HG02759 (cell line): ENCODE results near the gene DNAJC18.
"Not testable (repeated sequence)": the region's sequence is repeated elsewhere in the genome, so short reads cannot be mapped to it uniquely, and the experiment has no call there.

Experiments used
- ATAC-seq: cut with Tn5 transposase; IDR thresholded peaks from one replicate; pipeline ENCODE4 v1.9.1; 2021; ENCODE audit warnings: mild to moderate bottlenecking, moderate library complexity; ENCODE audit not compliant: unreplicated experiment

The DNAJC18 gene

DNA sequence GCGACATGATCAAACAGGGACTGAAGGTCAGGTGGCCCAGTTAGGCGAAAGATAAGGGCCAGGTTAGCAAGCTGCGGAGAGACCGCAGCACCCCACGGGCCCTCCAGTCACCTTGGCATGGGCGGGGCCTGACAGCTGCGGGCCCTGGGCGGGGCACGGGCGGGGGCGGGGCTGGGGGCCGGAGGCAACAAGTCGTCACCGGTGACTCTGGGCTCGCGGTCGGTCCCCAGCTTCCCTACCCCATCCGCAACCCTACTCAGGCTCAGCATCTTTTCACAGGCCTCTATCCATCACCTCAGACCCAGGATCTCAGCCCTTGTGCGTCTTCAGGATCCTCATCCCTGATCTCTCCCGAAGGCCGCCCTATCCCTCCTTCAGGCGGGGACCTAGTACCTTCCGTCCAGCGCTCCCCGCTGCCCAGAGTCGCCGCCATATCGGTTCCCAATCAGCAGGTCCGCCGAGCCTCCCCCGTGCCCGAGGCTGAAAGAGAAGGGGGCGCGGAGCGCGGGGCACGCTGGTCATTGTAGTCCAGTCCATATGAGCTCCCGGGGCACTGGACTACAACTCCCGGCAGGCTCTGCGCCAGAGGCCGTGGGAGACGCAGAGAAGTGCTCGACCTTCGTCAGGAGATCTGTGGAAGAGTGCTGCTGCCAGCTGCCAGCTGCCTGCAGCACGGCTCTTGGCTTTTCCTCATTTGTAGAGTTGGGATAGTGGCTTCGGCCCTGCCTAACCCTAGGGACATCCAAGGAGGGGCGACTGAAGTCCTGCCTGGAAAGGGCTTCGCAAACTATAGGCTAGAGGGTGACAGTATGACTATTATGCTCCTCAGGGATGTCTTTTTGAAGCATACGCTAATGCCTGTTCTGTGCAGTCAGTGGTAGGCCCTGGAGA is at the start of gene DNAJC18:
TSS of gene DNAJC18 (minus strand) at position 513 of the 891 bp plus-strand sequence. CDS start at position 433, 80 bp downstream.
- ATAC-seq, result peak; percentile 89

DNA sequence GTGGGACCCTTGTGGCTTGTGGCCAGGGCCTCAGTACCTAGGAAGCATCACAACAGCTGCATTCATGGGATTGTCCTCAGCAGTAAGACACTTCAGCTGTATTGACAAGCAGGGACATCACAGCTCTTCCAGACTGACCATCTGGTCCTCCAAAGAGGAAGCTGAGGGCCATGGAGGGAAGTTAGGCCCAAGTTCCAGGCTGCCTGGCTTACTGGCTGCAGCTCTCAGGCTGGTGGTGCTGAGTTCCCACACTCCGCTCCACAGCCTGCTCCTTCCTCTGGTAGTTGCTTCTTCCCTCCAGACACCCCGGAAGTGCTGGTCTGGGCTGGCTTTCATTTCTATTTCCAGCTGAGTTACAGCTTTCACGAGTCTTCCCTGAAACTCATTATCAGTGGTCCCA is 48.9 kb upstream of the DNAJC18 start:
- no peak for ATAC-seq

DNA sequence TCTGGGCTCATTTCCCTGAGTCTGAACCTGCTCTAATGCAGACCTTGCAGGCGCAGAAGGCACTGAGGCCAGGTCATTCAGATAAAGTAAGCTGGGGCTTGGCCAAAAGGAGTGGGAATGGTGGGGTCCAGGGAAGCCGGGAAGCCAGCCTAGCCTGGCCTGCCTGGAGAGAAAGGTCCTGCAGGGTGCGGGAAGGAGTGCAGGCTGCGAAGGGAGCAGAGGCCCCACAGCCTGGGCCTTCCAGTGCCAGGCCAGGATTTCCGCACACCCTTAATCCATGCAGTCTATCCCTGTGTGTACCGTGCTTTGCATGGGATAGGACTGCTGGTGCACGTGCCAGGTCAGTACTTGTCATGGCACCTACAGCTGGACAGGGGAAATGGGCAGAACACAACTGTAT is 46.9 kb upstream of the DNAJC18 start:
- ATAC-seq, result no peak

DNA sequence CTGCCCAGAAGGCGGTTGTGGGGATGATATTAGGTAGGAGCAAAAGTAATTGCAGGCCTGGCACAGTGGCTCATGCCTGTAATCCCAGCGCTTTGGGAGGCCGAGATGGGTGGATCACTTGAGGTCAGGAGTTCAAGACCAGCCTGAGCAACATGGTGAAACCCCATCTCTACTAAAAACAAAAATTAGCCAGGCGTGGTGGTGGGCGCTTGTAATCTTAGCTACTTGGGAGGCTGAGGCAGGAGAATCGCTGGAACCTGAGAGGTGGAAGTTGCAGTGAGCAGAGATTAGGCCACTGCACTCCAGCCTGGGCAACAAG is 43.5 kb upstream of the DNAJC18 start:
- not testable (repeated sequence) for ATAC-seq

DNA sequence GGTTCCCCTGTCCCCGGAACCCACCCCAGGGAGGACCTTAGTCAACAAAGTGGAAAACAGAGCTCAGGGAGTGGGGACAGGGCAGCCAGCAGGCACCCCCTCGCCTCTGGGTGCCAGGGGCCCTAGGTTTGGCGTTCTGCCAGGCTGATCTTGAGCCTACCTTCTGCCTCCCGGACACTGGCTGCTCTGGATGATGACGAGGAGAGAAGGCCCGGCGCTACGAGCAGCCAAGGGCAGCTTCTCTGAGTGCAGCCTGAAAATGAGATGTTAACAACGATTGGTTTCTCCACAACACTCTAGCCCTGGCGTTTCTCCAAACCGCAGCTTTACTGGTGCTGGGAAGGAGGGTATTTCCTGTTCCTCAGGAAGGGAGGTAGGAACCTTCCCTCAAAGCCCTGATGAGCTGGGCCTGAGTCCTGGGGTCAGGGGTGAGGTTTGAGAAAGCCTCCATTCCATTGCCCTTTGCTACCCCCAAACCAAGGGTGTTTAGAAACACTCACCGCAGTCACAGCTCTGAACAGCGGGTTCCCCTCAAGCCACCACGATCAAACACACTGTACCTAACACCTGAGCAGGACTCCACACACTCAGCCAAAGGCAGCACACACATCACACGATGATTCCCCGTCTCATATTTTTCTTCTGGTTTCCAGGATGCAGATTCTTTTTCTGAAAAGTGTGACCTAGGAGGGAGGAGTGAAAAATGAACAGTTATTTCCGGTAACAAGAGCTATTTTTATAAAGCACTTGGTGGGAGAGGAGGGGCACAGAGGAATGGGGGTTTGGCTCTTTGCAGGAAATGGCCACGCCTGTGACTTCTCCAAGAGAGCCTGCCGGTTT is 42.9 kb upstream of the DNAJC18 start, which contains the start of gene STING1:
TSS of gene STING1 (minus strand) at position 709 of the 840 bp plus-strand sequence. CDS start 1,054 bp downstream, outside the sequence.
- peak; percentile 66 for ATAC-seq

DNA sequence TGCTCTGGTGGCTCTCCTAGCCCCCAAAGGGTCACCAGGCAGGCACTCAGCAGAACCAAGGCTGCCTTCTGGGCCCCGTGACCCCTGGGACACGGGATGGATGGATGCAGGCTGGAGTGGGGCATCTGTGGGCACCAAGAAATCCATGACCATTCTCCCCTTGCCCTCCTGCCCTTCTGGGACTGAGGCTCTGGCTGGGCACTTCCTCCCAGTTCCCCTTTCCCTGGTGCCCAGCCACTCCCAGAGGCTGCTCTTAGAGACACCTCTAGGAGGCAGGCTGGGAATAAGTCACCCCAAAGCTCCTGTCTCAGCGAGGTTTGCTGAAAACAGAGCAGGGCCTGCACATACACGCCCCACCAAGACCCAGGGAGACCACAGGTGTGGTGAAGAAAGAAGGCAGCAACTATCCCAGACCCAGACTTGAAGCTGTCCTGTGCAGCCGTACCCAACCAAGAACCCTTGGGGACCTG is 42.3 kb upstream of the DNAJC18 start:
- no peak for ATAC-seq

DNA sequence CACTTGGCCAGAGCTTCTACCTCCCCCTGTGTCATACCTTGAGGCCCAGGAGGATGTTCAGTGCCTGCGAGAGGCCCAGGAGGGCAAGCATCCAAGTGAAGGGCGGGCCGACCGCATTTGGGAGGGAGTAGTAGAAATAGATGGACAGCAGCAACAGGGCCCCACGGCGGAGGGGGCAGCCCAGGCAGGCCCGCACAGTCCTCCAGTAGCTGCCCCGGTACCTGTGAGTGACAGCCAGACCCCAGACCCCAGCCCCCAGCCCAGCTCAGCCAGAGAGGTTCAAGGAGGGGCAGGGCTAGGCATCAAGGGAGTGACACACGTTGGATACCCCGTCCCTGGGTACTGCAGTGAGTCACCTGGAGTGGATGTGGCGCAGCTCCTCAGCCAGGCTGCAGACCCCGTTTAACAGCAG is 41.8 kb upstream of the DNAJC18 start:
- ATAC-seq, result no peak

DNA sequence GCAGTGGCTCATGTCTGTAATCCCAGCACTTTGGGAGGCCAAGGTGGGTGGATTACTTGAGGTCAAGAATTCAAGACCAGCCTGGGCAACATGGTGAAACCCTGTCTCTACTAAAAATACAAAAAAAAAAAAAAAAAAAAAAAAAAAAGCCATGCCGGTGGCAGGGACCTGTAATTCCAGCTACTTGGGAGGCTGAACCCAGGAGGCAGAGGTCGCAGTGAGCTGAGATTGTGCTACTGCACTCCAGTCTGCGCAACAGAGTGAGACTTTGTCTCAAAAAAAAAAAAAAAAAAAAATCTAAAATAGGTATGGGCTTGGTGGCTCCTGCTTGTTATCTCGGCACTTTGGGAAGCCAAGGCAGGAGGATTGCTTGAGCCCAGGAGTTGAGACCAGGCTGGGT is 40.4 kb upstream of the DNAJC18 start:
- ATAC-seq, result not testable (repeated sequence)

DNA sequence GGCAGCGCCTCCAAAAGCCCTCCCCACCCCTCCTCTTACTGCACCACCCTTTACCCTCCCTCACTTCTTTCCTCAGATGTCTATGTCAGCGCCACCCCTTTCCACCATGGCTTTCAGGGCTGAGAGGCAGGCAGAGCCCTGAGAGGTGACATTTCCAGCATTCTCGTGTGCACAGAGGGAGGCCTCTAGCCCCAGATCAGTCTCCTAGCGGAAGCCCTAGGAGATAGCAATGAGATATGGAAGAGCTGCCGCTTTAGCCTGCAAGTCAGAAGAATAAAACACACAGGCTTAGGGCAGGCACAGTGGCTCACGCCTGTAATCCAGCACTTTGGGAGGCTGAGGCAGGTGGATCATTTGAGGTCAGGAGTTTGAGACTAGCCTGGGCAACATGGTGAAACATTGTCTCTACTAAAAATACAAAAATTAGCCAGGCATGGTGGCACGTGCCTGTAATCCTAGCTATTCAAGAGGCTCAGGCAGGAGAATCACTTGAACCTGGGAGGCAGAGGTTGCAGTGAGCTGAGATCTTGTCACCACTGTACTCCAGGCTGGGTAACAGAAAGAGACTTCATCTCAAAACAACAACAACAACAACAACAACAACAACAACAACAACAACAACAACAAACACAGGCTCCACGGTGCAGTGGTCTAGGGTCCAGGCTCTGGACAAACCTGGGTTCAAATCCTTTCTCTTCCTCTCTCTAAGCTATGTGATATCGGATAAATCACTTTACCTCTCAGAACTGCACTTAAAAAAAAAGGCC is 39.5 kb upstream of the DNAJC18 start:
- ATAC-seq, result not testable (repeated sequence)

DNA sequence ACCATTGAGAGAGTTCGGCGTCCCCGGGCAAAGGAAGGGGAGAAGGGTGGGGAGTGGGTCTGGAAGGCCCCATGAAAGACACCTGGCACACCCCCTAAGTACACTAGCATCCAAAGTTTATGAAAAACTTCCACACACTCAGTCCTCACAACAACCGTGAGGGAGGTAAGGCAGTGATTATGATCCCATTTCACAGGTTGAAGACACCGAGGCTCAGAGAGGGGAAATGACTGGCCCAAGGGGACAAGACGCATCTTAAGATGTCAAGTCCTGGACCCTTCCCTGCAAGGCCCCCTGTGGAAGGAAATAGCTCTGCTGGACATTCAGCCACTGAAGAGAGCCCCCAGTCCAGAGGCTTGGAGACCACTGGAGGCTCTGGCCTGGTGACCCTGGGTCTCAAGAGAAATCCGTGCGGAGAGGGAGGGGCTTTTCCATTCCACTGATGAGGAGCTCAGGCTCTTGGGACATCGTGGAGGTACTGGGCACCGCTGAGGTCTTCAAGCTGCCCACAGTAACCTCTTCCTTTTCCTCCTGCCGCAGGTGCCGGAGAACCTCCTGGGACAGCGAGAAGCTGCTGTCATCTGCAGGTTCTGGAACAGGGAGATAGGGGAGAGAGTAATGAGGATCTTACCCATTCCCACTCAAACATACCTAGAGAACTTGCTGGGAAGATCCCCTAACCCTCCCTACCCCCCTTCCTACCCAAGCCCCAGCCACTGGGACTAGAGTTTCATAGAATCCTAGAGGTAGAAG is 36.7 kb upstream of the DNAJC18 start:
- ATAC-seq, result no peak

DNA sequence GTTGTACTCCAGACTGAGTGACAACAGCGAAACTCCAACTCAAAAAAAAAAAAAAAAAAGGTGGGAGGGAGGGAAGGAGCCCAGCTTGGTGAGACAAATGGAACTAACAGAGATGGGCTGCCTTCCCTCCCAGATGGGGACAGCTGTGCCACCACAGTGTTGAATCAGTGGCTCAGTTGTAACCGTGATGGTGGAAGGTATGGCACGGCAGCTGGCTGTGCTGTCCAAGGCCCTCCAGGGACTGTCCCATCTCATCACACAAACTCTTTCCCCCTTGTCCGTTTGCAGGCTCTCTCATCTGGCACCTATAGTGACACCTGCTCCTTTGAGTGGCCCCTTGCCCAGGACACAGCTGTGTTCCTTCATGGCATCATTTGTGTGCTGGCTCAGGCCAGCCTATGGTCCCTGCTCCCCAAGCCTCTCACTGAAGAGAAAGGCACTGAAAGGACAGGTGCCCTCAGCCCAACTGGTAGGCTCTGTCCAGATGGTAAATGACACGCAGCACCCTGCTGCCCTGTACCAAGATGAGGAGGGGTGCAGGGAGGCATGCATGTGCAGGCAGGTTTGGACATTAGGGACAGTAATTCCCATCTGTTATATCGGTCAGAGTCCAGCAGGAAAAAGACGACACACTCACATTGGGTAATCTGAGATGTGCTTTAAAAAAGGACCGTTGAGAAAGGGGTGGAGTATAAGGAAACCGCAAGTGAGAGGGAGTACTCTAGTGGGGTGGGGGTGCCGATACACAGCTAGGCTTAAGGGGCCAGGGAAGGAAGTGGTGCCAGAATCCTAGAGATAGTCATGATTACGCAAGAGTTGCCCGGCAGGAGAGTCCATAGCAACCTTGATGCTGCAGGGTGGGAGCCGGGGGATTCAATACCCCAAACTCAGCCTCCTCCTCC is 35.8 kb upstream of the DNAJC18 start:
- ATAC-seq, result no peak

DNA sequence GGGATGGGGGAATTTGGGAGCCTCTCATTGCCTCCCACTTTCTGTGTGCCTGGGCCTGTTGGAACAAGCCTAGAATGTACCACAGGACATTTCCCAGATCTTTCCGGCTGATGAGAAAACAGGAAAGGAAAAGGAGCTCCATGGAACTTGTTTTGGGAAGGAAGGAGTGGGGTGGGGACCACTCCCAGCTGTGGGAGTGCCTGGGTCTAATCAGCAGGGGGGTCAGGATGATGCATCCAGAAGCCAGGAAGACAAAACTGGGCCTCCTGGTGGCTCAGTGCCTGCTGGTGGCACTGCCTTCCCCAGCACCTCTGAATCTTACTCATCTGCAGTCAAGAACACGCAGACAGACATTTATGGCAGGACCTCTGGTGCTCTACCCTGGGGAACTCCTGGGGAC is 34.2 kb upstream of the DNAJC18 start:
- ATAC-seq, result no peak

DNA sequence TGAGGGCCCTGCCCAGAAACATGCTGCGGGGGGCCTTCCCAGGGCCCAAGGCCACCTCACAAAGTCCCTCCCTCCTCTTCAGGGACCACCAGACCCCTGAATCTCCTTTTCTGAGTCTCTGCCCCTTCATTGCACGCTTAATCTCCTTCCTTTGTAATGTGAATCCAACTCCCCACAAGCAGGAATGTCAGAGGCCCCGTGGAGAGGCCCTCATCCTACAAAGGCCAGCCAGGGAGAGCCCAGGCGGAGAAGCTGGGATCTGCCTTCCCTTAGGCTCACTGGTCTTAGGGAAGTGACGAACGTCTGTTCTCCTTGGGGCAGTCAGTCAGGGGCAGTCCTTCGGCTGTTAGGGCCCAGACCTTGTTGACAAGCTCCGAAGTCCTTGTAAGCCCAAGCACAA is 33.8 kb upstream of the DNAJC18 start:
- ATAC-seq, result no peak

DNA sequence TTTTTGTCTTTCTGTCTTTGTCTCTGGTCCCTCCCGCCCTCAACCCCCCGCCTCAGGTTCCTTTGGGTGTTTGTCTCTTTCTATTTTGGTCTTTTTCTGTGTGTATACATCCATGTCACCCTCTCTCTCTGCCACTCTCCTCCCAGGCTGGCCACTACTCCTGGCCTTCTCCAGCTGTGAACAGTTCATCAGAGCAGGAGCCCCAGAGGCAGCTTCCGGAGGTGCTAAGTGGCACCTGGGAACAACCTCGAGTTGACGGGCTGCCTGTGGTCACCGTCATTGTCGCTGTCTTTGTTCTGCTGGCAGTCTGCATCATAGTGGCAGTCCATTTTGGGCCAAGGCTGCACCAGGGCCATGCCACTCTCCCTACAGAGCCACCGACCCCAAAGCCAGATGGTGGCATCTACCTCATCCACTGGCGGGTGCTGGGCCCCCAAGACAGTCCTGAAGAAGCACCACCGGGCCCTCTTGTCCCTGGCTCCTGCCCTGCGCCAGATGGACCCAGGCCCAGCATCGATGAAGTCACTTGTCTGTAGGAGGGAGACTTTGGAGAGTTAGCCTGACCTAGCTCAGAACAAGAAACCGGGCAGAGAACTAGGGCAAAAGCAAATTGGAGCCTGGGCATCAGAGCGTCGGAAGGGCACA is 33.2 kb upstream of the DNAJC18 start:
- no peak for ATAC-seq

DNA sequence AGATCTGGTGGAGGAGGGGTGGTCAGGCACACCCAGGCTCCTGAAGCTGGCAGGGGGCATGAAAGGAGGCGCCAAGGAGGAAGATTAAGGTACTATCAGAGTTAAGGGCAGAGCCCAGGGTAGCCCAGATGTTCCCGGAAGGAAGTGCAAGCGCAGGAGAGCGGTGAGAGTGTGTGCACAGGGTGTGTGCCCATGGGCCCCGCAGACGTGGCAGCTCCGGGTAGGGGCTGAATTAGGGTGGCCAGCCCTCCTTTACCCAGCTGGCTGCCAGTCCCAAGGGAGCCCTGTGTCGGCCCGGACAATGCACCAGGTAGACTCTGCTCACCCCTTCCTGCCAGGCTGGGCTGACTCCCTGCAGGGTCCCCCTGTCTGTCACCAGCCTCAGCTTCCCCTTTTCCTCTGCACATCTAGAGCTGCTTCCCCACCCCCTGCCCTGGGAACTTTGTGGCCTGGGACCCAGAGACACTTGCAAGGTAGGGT is 31.5 kb upstream of the DNAJC18 start, which contains the start of gene SMIM33:
TSS of gene SMIM33 (plus strand) at position 184 of the 480 bp plus-strand sequence. CDS start at position 302, 118 bp downstream.
- ATAC-seq, result no peak

DNA sequence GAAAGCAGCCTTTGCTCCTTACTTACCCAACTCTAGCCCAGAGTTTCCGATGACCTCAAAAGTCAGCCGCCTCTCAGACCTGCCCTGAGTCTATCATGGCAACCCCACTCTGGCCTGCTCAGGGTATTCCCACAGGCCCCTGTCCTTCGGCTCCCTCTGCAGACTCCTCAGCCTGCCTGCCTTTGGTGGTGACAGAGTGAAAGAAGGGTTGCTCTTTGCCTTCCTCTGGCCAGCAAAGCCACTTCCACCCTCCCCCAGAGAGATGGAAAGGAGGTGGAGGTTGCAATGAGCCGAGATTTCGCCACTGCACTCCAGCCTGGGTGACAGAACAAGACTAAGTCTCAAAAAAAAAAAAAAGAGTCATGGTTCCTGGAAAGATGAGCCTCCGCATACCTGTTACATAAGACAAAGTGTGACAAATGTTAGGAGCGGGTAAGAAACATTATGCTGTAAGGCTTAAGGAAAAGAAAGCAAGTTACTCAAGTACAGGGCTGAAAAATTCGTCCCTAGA is 29.2 kb upstream of the DNAJC18 start:
- ATAC-seq, result no peak

DNA sequence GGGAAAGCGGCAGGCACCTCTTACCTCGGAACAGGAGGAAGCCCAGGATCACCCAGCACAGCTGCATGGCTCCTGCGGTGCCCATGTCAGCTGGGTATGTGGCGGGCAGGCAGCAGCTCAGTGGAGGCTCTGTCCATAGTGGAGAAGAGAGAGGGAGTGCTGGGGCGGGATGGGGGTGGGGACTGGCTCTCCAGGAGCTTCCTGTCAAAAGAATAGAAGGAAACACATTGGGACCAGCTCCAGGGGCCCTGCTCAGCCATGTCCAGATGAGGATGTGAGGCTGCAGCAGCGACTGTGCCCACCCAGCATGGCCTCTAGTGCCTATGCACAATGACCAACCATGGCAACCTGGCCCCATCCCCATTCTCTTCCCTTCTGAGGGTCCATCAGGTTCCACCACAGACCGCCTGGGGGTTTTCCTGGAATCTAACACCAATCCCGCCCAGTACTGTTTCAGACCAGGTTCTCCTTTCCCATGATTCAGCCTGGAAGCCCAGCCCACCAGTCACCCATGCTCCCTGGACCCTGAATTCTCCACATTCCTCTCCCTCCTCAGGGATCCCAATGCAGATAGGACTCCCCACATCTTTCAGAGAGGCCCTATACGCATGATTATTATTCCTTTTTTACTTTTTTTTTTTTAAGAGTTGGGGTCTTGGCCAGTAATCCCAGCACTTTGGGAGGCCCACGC is 23.4 kb upstream of the DNAJC18 start, which contains the start of gene ECSCR:
TSS of gene ECSCR (minus strand) at position 158 of the 691 bp plus-strand sequence. CDS start at position 85, 73 bp downstream.
- no peak for ATAC-seq
